Measurements from ENCODE around the gene LRP1. TPM values are rescaled to one million over a fixed set of nuclear protein-coding genes. Genes with fewer than 3 reads are reported as not detected.
A peak's percentile ranks its signal among the peaks of the same experiment; 100 is the strongest.

Gene LRP1
- total RNA-seq, 1 donor from 2014 or later, result 261 TPM

GRCh38 chr12:57233357-57234232 lies 105.3 kb downstream of the LRP1 start:
- peaks cover 28% of the 10 kb centered on the region for H3K27me3 ChIP-seq
- peaks cover 32% of the 10 kb centered on the region for H3K4me1 ChIP-seq
- DNase-seq (no peak), ATAC-seq (no peak)
- no peak for TF ChIP-seq CTCF (IDR thresholded peaks at IDR 0.05)
- no peaks in the 10 kb centered on the region for H3K9me3 ChIP-seq
- H3K27ac ChIP-seq, result no peak overlapping the region
- H3K36me3 ChIP-seq, result peaks cover 35% of the 10 kb centered on the region
- H3K4me3 ChIP-seq, result no peak overlapping the region
- intact Hi-C loops (cut with DNase I), result no loop called here

GRCh38 chr12:57234233-57234570 lies 105.9 kb downstream of the LRP1 start:
- no peak overlapping the region for H3K4me3 ChIP-seq
- no peak for TF ChIP-seq CTCF (IDR thresholded peaks at IDR 0.05)
- no peak for ATAC-seq
- peaks cover 32% of the 10 kb centered on the region for H3K4me1 ChIP-seq
- H3K27ac ChIP-seq, result no peak overlapping the region
- no peak for DNase-seq
- H3K36me3 ChIP-seq, result peaks cover 35% of the 10 kb centered on the region
- H3K9me3 ChIP-seq, result no peaks in the 10 kb centered on the region
- intact Hi-C loops (cut with DNase I), result no loop called here
- H3K27me3 ChIP-seq, result peaks cover 31% of the 10 kb centered on the region

- Histone ChIP-seq H3K36me3 (peaks cover 35% of the 10 kb centered on the region), H3K4me3 (no peak overlapping the region), H3K27me3 (peaks cover 31% of the 10 kb centered on the region), H3K27ac (no peak overlapping the region), H3K4me1 (peaks cover 33% of the 10 kb centered on the region), H3K9me3 (no peaks in the 10 kb centered on the region)
- DNase-seq (no peak), ATAC-seq (no peak)
- intact Hi-C loops (cut with DNase I), result no loop called here
- no peak for TF ChIP-seq CTCF (IDR thresholded peaks at IDR 0.05)
Measured at GRCh38 chr12:57234571-57235016, 106.3 kb downstream of the LRP1 start.

GRCh38 chr12:57235017-57235727 lies 106.9 kb downstream of the LRP1 start:
- DNase-seq, result no peak
- Histone ChIP-seq H3K9me3 (no peaks in the 10 kb centered on the region), H3K36me3 (peaks cover 35% of the 10 kb centered on the region), H3K4me3 (no peak overlapping the region), H3K27me3 (peaks cover 37% of the 10 kb centered on the region), H3K4me1 (peaks cover 37% of the 10 kb centered on the region), H3K27ac (no peak overlapping the region)
- ATAC-seq, result no peak
- TF ChIP-seq CTCF (IDR thresholded peaks at IDR 0.05), result no peak
- intact Hi-C loops (cut with DNase I), result no loop called here

- intact Hi-C loops (cut with DNase I), result no loop called here
- Histone ChIP-seq H3K36me3 (peaks cover 35% of the 10 kb centered on the region), H3K27me3 (peaks cover 42% of the 10 kb centered on the region), H3K4me1 (peaks cover 37% of the 10 kb centered on the region), H3K27ac (no peak overlapping the region), H3K9me3 (no peaks in the 10 kb centered on the region), H3K4me3 (peak overlapping the region; percentile 19)
- no peak for TF ChIP-seq CTCF (IDR thresholded peaks at IDR 0.05)
- ATAC-seq, result no peak
- no peak for DNase-seq
Measured at GRCh38 chr12:57235728-57236131, 107.4 kb downstream of the LRP1 start.

Data from upper lobe of right lung (tissue), 1 donor.